DOHH2 (cell line): Measurements from ENCODE around the gene CCDC78.
"Not testable (repeated sequence)": the region's sequence is repeated elsewhere in the genome, so short reads cannot be mapped to it uniquely, and the experiment has no call there.

Experiments used
- H3F3A ChIP-seq: fragments of 200-600 bp; sonication (generic), shearing (Covaris generic); 2 replicates; pipeline ENCODE4 v1.6.0; 2016; ENCODE audit warnings: antibody characterized with exemption, mild to moderate bottlenecking; ENCODE audit not compliant: control insufficient read depth, insufficient read depth
- H3K27ac ChIP-seq: fragments of 200-600 bp; sonication (generic); 2 replicates; pipeline ENCODE4 v1.5.1; 2014; ENCODE audit warnings: low read depth, mild to moderate bottlenecking, low read length, moderate library complexity
- H3K27me3 ChIP-seq: fragments of 200-600 bp; sonication (generic); 2 replicates; pipeline ENCODE4 v1.6.1; 2014; ENCODE audit warnings: mild to moderate bottlenecking, low read length, mixed read lengths; ENCODE audit not compliant: control insufficient read depth
- H3K36me3 ChIP-seq: fragments of 200-600 bp; sonication (generic); 2 replicates; pipeline ENCODE4 v1.6.1; 2014; ENCODE audit warnings: mild to moderate bottlenecking, low read length, moderate library complexity, mixed read lengths; ENCODE audit not compliant: control insufficient read depth
- H3K4me1 ChIP-seq: fragments of 200-600 bp; sonication (generic); 2 replicates; pipeline ENCODE4 v1.6.1; 2014; ENCODE audit warnings: mild to moderate bottlenecking, low read length, mixed read lengths; ENCODE audit not compliant: control insufficient read depth
- H3K4me2 ChIP-seq: fragments of 200-600 bp; sonication (generic); 2 replicates; pipeline ENCODE4 v1.6.0; 2014; ENCODE audit warnings: mild to moderate bottlenecking, low read length, moderate library complexity
- H3K4me3 ChIP-seq: fragments of 200-600 bp; sonication (generic); 2 replicates; pipeline ENCODE4 v1.5.1; 2014; ENCODE audit warnings: mild to moderate bottlenecking, low read length, mixed read lengths
- H3K79me2 ChIP-seq: fragments of 200-600 bp; sonication (generic); 2 replicates; pipeline ENCODE4 v1.6.1; 2014; ENCODE audit warnings: mild to moderate bottlenecking, low read length, mixed read lengths; ENCODE audit not compliant: control insufficient read depth
- H3K9me2 ChIP-seq: fragments of 200-600 bp; sonication (generic); replicated peaks from 2 replicates; pipeline ENCODE4 v1.6.1; 2014; ENCODE audit warnings: mild to moderate bottlenecking, low read length, mixed read lengths; ENCODE audit not compliant: control insufficient read depth
- H3K9me3 ChIP-seq: fragments of 200-600 bp; sonication (generic); 2 replicates; pipeline ENCODE4 v1.6.1; 2014; ENCODE audit warnings: antibody characterized with exemption, low read length, mixed read lengths; ENCODE audit not compliant: control insufficient read depth, insufficient read depth
- H4K20me1 ChIP-seq: fragments of 200-600 bp; sonication (generic); 2 replicates; pipeline ENCODE4 v1.6.0; 2014; ENCODE audit warnings: low read depth, mild to moderate bottlenecking, antibody characterized with exemption, low read length, moderate library complexity; ENCODE audit not compliant: control insufficient read depth, insufficient read depth
- CTCF ChIP-seq: fragments of 200-600 bp; sonication (generic); IDR thresholded peaks from one replicate; pipeline ENCODE4 v1.5.1; 2014; ENCODE audit warnings: antibody characterized with exemption, mild to moderate bottlenecking, low read depth, low read length; ENCODE audit not compliant: poor library complexity, severe bottlenecking
- EZH2phosphoT487 ChIP-seq: fragments of 200-600 bp; sonication (generic); IDR thresholded peaks from 2 replicates; pipeline ENCODE4 v1.6.1; 2017; ENCODE audit warnings: borderline replicate concordance, mild to moderate bottlenecking, antibody characterized with exemption, low read length, moderate library complexity, mixed read lengths

The CCDC78 gene

GRCh38 chr16:759110-759910, 33.1 kb upstream of the CCDC78 start:
- Histone ChIP-seq H3K4me2 (no peak overlapping the region), H3K27me3 (peaks cover 3% of the 10 kb centered on the region; the same call in 1 of the 2 replicates), H3F3A (no peaks in the 10 kb centered on the region), H3K36me3 (no peaks in the 10 kb centered on the region), H3K27ac (no peak overlapping the region), H3K9me2 (no peaks in the 10 kb centered on the region), H3K9me3 (no peaks in the 10 kb centered on the region), H3K79me2 (no peaks in the 10 kb centered on the region), H3K4me3 (no peak overlapping the region), H4K20me1 (no peaks in the 10 kb centered on the region), H3K4me1 (no peaks in the 10 kb centered on the region)
- TF ChIP-seq CTCF (no peak), EZH2phosphoT487 (no peak)

- H3F3A ChIP-seq: no peaks in the 10 kb centered on the region
- no peaks in the 10 kb centered on the region for H3K79me2 ChIP-seq
- no peaks in the 10 kb centered on the region for H3K36me3 ChIP-seq
- TF ChIP-seq EZH2phosphoT487: no peak
- no peak for TF ChIP-seq CTCF
- no peaks in the 10 kb centered on the region for H4K20me1 ChIP-seq
- no peaks in the 10 kb centered on the region for H3K9me3 ChIP-seq
- H3K4me2 ChIP-seq: no peak overlapping the region
- no peak overlapping the region for H3K27ac ChIP-seq
- no peaks in the 10 kb centered on the region for H3K4me1 ChIP-seq
- H3K4me3 ChIP-seq: no peak overlapping the region
- no peaks in the 10 kb centered on the region for H3K9me2 ChIP-seq
- H3K27me3 ChIP-seq: peaks cover 3% of the 10 kb centered on the region; the same call in 1 of the 2 replicates
Observed at GRCh38 chr16:756428-756827, 30.2 kb upstream of the CCDC78 start.

GRCh38 chr16:754656-755055, 28.4 kb upstream of the CCDC78 start:
- no peaks in the 10 kb centered on the region for H4K20me1 ChIP-seq
- H3K27me3 ChIP-seq: peaks cover 3% of the 10 kb centered on the region; the same call in 1 of the 2 replicates
- no peak overlapping the region for H3K4me2 ChIP-seq
- no peak overlapping the region for H3K27ac ChIP-seq
- no peaks in the 10 kb centered on the region for H3K9me2 ChIP-seq
- H3F3A ChIP-seq: no peaks in the 10 kb centered on the region
- no peaks in the 10 kb centered on the region for H3K36me3 ChIP-seq
- no peak for TF ChIP-seq CTCF
- TF ChIP-seq EZH2phosphoT487: no peak
- H3K4me1 ChIP-seq: no peaks in the 10 kb centered on the region
- H3K4me3 ChIP-seq: no peak overlapping the region
- no peaks in the 10 kb centered on the region for H3K9me3 ChIP-seq
- no peaks in the 10 kb centered on the region for H3K79me2 ChIP-seq

- not testable (repeated sequence) for H3K4me2 ChIP-seq, H3K27ac ChIP-seq, H4K20me1 ChIP-seq, H3K27me3 ChIP-seq, H3K9me2 ChIP-seq, H3K9me3 ChIP-seq, H3K4me1 ChIP-seq, H3K79me2 ChIP-seq, H3K4me3 ChIP-seq, H3K36me3 ChIP-seq, H3F3A ChIP-seq
Observed at GRCh38 chr16:754121-754607, 27.9 kb upstream of the CCDC78 start.
